Measurements from ENCODE around the gene SBF2.
"Not testable (repeated sequence)": the region's sequence is repeated elsewhere in the genome, so short reads cannot be mapped to it uniquely, and the experiment has no call there.

SBF2 gene

DNA sequence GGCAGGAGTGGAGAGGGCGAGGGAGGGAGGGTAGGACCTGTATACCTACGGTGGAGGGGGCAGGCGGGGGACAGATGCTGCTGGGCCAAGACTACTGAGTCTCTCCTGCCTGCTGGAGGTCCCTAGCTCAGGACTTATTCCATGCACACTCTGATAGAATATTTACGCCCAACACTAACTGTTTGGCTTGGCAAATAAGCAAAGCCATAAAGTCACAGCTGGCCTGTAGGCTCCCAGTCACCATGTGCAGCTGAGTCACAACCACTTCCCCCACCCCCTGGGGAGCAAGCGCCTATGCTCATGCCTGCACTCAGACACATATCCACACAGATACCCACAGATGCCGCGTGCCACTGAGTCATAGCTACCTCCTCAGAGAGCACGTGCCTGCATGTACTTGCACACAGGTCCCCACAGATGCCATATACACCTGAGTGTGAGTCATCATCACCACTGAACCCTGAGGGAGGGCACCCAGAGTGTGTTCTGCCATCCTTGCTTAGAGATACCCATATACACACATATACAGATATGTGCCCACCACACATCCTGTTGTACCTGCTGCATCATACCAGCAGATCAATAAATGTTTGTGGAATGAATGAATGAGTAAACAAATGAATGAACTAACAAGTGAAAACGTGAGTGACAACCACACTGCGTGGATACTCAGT lies 534.4 kb downstream of the SBF2 start:
- no peak for DNase-seq

- DNase-seq, result no peak
Measured at GRCh38 chr11:9758637-9759518, 535.1 kb downstream of the SBF2 start.

DNA sequence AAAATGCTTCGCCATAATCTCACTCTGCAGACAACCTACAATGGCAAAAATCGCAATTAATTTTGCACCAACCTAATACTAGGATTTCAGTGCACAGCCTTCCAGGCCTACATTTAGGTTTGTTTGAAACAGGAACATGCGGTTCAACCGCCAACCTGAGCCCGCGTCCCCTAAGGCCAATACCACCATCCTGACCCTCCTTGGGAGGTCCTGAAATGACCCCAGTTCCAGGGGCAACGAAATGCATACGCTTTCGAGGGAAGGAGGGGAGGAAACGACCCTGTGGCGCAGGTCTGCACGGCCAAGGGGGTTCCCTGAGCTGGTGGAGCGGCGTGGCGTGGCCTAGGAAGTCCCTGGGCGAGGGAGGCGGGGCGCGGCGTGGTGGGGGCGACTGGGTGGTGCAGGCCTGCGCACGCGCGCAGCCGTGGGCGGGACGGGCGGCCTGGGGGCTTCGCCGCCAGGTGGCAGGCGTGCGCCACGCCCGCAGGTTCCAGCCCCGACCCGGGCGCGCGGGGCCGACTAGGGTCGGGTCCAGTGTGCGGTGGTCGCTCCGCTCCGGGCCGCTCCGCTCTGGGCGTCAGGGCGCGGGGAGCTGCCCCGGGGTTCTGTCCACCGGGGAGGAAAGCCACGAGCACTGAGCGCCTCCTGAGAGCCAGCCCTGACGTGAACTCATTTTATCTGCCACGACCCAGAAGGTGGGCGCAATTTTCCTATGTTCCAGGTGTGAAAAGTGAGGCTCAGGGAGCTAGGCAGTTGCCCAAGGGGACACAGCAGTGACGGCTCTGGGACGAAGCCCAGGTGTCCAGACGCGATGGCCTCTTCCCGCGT lies 536.0 kb downstream of the SBF2 start:
- DNase-seq, result peak in 1 of 2 experiments; percentile 9

DNA sequence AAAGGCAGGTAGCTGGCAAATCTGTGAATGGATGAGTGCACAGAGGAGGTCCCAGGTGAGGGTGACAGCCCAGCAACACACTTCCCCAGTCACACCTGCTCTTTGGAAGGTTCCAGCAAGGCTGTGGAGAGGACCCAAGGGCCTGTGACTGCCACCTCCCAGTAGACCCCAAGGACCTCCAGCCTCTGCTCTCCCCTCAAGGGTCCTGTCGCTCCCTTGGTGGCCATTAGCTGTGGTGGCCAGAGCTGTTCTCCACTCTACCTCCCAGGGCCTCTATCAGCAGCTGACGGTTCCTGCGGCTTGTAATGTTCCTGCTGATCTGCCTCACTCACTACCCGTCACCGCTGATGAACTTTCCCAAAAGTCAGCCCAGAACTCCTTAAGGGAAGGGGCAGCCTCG lies 537.1 kb downstream of the SBF2 start:
- DNase-seq, result no peak

DNA sequence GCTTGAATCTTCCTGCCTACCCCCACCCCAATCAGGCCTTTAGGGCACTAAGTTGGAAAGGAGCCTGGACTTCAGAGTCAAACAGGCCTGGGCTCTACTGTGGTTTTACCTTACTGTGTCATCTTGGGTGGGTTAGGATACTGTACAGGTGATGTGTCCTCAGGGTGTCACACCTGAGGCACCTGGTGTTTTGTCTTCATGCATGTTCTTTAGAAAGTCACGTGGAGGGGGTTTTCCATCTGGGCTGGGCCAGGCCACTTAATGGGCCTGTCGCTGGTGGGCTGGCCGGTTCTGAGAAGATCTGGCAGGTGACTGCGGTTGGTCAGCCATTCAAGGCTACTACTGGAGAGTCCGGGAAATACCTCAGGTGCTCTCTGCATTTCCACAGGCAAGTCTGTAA lies 537.6 kb downstream of the SBF2 start:
- DNase-seq, result no peak

DNA sequence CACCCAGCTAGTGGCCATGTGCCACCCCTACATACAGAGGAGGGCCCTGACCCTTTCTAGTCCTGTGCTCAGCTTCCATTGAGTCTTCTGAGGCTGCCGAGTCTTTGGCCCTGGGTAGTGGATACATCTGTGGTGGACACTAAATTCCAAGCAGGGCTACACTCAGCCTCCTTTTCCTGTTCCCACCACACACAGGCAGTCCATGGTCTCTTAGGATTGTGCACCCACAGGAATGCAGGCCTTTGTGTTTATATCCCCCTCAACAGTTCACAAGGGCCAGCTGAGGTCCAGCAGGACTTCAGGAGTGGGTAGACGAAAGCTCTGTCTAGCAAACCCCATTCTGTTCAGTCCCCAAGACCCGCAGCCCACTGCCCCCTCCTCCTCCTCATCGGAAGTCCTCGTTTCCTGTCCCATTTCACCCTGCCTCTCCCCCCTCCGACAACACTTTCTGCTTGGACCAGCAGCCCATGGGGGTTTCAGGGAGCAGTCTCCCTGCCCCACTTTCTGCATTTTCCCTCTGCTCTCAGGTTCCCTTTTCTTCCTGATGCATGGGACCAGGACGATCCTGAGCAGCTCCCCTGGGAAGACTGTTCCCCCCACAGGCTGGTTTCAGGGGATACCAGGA lies 538.3 kb downstream of the SBF2 start:
- no peak for DNase-seq

DNA sequence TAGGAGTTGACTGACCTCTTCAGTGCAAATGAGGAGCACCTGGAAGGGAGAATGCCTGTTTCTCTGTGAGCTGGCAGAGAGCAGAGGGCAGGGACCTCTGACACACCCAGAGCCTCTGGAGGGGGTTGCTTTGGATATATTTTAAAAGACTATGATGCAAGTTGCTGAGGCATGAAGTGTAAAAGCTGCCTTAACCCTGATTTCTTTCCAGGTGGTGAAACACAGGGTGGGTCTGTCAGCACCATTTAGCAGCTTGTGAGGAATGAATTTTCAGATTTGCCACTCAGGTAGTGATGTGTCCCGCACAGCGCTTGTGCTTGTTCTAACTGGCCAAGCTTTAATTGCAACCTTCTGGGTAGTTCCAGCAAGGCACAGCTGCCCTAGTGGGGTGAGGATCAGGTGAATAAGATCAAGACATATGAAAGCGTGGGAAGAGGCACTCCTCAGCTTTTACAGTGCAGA lies 540.0 kb downstream of the SBF2 start:
- no peak for DNase-seq

- DNase-seq, result no peak
Measured at GRCh38 chr11:9753021-9753420, 541.0 kb downstream of the SBF2 start.

DNA sequence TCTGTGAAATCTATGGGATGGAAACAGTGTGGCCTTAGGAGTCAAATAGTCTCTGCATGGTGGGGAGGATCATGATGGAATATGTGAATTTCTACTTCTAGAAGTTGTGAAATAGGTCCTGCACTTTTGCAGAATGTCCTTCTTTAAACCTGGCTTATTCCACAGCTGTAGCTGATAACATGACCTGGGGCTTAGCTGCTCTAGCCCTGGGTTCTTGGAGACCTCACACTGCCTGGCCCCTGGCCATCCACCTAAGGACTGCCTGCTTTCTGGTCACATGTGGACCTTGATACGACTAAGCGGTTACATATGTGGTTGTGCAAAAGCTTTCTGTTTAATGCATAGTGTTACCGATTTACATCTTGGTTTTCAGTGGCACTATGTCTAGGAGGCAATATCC lies 541.9 kb downstream of the SBF2 start:
- DNase-seq, result no peak

GRCh38 chr11:9750551-9750950 lies 543.5 kb downstream of the SBF2 start:
- DNase-seq, result no peak

- no peak for DNase-seq
Measured at GRCh38 chr11:9748361-9748970, 545.6 kb downstream of the SBF2 start.

DNA sequence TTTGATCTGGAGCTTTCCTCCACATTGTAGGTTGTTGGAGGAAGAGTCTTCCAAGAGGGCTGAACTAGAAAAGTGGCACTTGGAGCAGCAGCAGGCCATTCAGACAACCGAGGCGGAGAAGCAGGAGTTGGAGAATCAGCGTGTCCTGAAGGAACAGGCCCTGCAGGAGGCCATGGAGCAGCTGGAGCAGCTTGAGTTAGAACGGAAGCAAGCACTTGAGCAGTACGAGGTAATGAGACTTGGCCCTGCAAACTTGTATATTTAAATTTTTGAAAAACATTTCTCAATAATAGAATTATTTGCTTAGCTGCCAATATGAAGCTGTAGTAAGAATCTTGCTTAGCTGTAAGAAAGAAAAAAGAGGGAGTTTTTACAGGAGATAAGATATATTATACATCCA lies 546.2 kb downstream of the SBF2 start:
- DNase-seq, result no peak

- no peak for DNase-seq
Measured at GRCh38 chr11:9747229-9747628, 546.8 kb downstream of the SBF2 start.

- DNase-seq, result no peak
Measured at GRCh38 chr11:9745411-9746211, 548.4 kb downstream of the SBF2 start.

DNA sequence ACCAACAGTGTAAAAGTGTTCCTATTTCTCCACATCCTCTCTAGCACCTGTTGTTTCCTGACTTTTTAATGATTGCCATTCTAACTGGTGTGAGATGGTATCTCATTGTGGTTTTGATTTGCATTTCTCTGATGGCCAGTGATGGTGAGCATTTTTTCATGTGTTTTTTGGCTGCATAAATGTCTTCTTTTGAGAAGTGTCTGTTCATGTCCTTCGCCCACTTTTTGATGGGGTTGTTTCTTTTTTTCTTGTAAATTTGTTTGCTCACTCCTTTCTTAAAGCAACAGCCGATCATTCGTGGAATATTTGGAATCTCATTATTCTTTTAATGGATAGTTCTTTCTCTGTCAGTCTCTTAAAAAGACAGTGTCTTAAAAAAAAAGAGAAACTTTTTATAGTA lies 550.5 kb downstream of the SBF2 start:
- DNase-seq, result not testable (repeated sequence)

- no peak for DNase-seq
Measured at GRCh38 chr11:9741260-9741659, 552.8 kb downstream of the SBF2 start.

DNA sequence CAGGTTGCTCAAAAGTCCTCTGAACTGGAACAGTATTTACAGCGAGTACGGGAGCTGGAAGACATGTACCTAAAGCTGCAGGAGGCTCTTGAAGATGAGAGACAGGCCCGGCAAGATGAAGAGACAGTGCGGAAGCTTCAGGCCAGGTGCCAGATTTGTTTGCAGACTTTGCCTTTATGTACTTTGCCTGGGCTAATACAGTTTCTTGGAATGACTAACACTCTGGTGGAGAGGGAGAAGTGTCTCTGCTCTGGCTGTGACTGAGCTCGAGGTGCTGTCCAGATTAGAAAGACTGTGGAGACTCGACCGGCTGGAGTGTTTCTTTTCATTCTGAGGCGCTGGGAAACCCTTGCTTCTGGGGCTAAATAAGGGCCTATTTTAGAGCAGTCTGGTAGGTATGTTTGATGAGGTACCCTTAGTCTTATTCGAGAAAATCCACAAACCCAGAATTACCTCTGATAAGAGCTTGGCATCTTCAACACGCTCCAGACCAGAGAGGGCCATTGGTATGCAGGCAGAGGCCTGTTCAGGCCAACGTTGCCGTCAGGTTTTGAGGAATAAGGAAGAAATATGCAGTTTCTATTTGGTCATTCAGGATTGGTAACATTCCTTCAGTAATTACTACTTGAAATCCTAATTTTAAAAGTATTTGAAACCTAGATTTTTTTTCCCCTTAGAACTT lies 553.7 kb downstream of the SBF2 start:
- no peak for DNase-seq

- DNase-seq, result no peak
Measured at GRCh38 chr11:9739123-9739900, 554.7 kb downstream of the SBF2 start.

GRCh38 chr11:9738707-9739106 lies 555.3 kb downstream of the SBF2 start:
- DNase-seq, result no peak

GRCh38 chr11:9738116-9738515 lies 555.9 kb downstream of the SBF2 start:
- DNase-seq, result no peak
